GM21381 (cell line): Measurements from ENCODE around the gene TSSK2.

Experiments
- ATAC-seq: cut with Tn5 transposase; IDR thresholded peaks from one replicate; pipeline ENCODE4 v1.9.1; 2021; ENCODE audit warnings: mild to moderate bottlenecking, moderate library complexity; ENCODE audit not compliant: unreplicated experiment

Gene TSSK2

DNA sequence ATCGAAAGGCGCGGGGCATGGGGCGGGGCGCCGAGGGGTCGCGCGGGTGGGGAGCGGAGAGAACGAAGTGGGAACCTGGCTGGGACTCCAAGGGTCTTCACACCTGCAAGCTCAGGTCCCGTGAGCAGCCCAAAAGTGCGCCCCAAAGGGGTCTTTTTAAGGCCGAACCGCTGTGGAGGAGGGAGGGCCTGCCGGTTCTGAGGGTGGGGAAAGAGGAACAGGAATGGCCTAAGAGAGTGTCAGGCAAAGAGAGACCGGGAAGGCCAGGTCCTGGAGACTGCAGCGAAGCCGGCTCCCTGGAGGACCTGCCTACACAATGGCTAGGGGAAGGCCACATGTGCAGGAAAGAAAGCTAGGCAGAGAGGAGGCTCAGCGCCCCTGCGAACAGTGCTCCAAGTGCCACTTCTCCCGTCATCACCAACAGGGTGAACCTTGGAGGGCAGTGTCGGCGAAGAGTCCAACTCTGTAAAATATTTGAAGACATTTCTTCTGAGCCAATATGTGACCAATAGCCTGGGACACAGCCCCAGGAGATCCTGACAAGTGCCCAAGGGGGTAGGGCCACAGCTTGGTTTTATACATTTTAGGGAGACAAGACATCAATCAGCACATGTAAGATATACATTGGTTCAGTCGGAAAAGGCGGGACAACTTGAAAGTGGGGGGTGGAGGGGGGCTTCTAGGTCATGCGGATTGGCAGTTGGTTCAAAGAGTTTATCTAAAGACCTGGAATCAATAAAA, 8.2 kb upstream of the TSSK2 start:
- no peak for ATAC-seq

DNA sequence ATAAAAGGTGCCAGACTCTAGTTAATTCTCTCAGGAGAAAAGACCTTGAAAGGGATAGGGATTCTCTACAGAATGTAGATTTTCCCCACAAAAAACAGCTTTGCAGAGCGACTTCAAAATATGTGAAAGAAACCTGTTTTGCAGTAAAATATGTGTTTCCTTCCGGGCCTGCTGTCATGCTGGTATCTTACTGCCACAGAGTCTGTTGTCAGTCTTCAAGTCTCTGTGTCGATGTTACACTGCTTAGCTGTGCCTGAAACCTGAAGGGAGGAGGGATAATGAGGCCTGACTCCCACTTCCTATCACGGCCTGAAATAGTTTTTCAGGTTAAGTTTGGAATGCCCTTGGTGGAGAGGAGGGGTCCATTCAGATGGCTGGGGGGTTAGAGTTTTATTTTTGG, 7.2 kb upstream of the TSSK2 start:
- no peak for ATAC-seq

DNA sequence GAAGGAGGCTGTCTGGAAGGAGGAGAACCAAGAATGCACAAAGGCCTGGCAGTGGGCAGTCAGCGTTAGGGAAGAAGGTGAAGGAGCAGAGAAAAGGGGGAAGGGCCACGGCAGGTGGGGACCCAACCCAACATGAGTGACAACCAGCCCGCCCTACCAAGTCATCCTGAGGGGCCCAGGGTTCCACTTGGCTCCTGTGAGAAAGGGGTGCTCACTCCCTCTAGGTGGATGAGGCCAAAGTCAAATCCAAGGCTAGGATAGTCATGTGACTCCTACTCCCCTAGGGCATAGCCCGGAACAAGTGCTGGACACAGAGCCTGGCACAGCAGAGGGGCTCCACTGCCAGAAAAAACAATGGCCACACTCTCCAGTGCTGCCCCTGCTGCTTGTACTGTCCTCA, 6.7 kb upstream of the TSSK2 start:
- ATAC-seq, result no peak

DNA sequence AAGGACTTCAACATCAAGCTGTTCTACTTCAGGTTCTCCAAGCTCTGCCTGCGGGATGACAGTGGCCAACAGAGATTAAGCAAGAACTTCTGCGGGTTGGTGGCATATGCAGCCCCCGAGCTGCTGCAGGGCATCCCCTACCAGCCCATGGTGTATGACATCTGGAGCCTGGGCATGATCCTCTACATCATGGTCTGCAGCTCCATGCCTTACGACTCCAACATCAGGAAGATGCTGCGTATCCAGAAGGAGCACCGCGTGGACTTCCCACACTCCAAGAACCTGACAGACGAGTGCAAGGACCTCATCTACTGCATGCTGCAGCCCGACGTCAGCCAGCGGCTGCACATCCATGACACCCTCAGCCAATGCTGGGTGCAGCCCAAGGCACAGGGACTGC, 6.1 kb upstream of the TSSK2 start:
- no peak for ATAC-seq

DNA sequence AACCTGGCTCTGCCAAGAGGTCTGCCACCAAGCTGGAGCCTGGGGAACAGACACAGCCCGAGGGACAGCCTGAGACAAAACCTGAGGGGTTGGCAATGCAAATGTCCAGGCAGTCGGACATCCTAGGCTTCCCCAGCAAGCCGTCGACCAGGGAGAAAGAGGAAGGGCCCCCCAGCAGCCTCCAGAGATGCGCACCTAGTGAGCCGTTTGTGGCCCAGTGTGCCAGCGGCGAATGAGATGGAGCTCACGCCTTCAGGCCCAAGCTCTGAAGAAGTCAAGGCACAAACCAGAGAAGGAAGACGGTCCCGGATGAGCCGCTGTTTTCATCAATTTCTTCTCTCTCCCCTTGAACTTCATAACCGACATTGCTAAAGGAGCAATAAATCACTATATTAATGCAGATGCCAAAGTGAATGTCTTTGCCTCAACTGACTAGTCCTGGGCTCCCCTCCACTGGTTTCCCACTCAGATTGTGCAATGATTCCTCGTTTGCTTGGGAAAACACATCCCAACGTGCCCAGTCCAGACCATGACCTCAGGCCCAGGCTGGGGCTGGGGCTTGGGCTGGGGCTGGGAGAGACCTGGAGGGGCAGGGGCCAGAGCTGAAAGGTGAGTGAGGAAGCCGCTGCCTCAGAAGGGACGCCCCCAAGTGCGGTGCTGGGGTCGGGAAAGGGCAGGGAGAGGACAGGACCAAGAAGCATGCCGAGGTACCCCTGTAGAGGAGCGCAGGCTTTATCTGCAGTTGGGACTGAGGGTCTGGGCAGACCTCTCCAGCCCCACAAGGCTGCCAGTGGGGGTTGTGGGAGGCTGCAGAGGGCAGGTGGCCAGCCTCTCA, 5.4 kb upstream of the TSSK2 start:
- ATAC-seq, result no peak

DNA sequence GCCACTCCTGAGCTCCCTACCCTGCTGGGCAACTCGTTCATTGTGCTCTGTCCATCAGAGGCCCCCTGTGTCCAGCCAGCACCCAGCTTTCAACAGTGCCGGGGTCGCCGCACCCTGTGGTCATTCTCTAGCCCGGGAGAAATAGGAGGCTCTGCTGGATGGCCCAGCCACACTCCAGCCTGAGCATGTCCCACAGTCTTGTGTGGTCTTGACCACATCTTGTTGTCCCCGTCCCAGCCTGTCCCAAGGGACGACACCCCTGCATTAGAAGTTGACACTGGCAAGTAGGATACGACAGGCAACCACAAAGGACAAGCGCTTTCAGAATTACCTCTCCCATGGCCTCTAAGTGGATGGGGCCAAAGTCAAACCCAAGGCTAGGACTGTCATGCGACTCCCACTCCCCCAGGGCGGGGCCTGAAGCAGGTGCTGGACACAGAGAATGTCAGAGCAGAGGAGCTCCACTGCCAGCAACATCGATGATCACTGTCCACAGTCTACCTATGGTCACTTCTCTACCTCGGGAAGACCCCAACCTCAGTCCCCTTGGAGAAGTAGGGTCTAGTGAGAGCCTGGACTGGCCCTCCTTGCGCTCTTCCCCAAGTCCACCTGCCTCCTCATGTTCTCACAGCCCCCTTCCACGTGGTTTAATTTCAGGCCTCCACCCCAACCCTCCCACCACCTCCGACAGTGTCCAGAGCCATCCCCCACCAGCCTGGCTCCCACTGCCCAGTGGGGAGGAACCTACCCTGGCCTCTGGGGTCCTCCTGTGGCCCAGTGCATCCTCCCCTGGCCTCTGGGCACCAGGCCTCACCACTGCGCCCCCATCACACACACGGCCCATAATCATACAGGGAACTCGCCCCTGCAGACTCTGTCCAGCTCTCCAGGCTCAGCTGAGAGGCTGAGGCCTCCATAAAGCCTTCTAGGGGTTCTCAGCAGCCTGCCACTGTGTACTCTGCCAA, 4.5 kb upstream of the TSSK2 start:
- no peak for ATAC-seq

DNA sequence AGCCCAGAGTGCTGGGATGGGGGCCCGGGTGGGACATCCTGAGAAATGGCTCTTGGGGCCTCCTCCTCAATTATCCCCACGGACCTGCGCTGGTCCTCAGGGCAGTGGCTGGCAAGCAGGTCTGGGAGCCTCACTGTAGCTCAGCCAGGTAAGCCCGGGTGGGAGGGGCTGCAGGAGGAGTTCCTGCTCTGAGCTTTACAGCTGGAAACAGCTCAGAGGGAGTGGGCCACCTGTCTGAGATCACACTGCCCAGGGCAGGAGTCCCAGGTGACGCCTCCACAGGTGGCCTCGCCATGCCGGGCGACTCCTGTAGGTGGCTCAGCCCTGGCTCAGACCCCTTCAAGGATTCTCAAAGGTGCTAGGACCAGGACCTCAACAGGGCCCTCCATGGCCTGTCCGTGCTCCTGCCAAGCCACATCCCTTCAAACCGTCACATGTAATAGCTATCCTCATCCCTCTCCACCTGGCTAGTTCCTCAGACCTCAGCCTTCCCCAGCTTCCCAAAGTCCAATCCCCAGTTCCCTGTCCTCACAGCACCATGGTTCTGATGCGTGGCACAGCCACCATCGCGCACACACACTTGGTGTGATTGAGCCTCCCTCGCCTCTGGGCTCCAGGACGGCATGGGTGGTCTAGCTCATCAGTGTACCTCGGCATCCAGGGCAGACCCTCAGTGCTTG, 3.6 kb upstream of the TSSK2 start:
- ATAC-seq, result no peak

DNA sequence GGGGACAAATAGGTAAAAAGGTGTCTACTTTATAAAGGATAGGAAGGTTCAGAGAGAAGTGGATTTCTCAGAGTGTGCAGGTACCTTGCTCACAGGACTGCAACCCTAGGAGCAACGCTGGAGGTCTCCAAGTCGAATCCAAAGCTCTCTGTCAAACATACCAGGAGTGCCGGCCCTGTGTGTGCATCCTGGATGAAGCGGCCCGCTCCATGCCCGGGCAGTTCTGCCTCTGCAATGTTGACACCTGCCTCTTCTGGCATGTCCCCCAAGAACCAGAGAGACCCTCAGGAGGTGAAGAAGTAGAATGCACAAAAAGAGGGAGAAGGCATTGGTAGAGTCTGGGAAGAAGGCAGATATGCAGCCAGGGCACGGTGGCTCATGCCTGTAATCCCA, 3.1 kb upstream of the TSSK2 start:
- no peak for ATAC-seq

DNA sequence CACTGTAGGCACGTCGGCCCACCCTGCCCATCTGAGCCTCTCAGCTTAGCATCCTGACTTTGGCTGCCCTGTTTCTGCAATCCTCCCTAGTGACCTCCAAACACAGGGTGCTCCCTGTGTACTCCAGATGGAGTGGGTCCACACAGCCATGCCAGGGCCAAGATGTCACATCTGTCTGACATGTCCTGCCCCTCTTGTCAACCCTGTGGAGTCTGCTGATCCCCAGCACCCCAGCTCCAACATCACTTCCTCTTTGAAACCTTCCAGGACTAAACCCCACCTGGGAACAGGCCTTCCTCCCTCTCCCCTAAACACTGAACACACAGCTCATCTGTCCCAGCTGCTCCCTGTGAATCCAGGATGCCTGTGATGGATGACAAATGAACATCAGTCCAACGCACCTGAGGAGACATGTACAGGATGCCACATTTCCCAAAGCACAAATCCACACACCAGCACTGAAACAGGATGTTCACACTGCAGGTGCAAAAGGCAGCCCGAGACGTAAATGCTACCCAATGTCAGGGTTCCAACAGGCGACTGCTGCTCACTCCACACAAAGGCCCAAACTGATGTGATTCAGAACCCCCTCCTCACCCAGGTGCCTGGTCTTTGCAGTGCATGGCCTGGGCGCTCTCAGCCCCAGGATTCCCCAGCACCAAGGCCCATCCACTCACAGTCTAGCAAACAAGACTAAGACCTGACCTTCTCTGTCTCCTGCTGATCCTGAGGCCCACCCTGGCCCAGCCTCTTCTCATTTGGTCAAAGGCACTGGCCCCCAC, 2.0 kb upstream of the TSSK2 start:
- ATAC-seq, result no peak

DNA sequence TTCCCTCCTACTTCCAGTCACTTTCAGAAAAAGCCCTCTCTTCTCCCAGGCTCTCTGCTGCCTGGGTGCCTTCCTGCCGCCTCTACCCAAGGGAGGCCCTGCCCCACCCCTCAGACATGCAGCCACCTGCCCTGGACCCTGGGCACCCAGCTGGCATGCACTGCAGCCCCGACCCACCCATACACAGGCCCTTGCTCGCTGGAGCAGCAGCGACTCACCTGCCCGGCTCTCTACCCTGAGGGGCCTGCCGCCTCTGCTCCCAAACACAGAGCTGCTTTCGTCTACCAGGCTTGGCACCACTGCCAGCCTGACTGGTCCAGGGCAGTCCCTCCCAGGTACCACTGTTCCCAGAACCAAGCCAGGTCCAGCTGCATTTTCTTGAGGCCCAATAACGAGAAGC, 1.2 kb upstream of the TSSK2 start:
- ATAC-seq, result no peak

DNA sequence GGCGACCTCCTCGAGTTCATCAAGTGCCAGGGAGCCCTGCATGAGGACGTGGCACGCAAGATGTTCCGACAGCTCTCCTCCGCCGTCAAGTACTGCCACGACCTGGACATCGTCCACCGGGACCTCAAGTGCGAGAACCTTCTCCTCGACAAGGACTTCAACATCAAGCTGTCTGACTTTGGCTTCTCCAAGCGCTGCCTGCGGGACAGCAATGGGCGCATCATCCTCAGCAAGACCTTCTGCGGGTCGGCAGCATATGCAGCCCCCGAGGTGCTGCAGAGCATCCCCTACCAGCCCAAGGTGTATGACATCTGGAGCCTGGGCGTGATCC, 542 bp downstream of the TSSK2 start:
- ATAC-seq, result no peak

DNA sequence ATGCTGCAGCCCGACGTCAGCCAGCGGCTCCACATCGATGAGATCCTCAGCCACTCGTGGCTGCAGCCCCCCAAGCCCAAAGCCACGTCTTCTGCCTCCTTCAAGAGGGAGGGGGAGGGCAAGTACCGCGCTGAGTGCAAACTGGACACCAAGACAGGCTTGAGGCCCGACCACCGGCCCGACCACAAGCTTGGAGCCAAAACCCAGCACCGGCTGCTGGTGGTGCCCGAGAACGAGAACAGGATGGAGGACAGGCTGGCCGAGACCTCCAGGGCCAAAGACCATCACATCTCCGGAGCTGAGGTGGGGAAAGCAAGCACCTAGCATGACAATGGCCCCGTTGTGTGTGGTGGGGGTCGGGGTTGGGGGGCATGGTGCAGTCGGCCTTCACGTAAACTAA, 1.0 kb downstream of the TSSK2 start:
- no peak for ATAC-seq

DNA sequence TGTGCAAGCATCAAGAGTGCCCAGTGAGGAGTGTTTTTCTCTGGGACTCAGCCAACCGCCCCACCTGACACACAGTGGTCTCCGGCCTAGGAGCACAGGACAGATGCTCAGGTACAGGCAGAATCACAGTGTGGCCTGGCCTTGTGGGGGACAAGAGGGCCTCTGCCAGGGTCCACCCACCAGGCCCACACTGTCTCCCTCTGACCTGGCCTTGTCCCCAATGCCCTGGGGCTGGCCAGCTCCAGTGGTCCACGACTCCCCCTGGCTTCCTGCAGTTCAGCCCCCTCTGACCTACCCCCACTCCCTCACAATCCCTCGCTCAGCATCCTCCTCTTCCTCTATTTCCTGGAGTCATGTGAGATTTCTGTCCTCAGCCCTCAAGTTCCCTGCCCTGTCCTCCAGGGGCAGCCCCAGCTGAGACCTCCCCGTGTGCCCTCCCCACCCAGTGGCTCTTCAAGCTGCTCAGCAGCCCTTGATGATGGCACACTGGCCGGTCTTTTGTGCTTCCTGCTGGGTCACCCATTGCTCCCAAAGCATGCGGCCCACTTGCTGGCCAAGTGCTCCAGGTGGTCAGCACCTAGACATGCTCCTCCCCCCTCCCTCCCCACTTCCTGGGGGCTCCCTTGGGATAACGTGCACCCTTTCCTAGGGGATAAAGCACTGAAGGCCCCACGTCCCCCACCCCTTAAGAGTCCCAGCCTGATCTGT, 1.7 kb downstream of the TSSK2 start:
- no peak for ATAC-seq

DNA sequence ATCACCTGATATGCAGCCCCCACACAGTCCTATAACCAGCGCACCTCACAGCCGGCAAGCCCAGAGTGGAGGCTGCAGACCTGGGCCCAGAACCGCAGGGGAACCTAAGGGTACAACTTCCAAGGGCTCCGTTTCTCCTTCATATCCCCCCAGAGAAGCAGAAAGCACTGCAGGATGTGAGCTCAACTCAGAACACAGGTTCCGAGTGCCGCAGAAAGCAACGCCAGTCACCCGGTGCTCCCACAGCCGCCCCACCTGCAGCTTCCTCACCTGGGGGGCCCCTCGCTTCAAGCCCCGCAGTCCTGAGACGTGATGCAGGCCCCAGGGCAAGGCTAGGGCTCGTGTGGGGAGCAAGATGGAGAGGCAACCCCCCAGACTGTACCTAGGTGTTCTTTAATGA, 2.5 kb downstream of the TSSK2 start:
- ATAC-seq, result no peak

DNA sequence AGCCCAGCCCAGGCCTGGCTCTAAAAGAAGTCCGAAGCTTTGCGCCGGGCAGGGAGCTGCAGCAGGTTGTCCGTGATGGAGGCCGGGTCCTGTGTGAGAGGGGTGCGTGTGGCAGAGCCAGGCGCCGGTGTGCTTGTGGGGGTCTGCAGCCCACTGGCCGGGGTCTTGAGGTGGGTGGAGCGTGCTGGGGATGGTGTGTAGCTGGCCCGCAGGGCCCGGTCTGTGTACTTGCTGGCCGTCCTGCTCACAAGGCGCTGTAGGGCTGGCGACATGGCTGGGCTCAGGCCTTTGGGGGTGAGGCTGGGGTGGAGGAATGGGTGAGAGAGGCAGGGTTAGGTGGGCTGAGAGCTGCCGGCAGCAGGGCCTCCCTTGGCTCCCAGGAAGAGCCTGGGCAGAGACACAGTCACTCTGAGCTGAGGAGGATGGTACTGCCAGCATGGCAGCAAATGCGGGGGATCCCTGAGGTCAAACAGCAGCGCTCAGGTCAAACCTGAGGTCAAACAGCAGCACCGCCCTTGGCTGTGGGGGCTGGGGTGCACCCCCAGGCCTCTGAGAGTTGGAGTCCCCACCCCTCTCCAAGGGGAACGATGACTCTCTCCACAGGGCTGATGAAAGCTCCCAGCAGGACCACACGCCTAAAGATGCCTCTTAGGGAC, 3.2 kb downstream of the TSSK2 start:
- no peak for ATAC-seq

DNA sequence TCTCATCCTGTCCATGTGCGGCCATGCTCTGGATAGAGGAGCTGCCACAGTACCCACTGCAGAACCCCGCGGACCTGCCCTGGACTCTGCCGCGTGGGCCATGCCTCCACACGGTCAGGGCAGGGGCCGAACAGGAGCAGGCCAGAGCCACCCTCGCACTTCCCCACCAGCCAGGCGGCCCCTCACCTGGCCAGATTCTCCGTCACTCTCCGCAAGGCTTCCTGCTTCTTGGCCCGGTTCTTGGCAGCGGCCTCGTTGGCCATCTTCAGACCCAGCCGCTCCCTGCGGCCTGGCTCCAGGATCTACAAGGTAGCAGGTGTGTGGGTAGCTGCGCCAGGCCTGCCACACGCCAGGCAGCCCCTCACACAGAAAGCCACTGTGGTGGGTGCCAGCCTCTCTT, 3.8 kb downstream of the TSSK2 start:
- ATAC-seq, result no peak

DNA sequence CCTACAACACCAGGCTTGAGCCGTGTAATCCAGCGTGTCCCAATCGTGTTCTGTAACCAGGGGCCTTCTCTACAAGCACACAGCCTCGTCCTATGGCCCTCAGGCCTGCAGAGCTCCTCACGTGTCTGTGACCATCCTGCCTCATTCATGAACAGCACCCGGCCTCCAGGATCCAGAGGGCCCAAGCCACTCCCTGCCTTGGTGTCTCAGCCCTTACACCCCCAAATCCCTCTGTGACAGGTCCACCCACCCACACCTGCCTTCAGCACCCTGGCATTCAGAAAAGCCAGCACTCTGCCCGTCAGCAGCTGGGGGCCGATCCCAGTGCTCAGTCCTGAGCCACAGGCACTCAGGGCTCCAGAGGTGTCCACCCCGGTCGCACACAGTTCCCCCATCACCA, 5.8 kb downstream of the TSSK2 start:
- no peak for ATAC-seq

DNA sequence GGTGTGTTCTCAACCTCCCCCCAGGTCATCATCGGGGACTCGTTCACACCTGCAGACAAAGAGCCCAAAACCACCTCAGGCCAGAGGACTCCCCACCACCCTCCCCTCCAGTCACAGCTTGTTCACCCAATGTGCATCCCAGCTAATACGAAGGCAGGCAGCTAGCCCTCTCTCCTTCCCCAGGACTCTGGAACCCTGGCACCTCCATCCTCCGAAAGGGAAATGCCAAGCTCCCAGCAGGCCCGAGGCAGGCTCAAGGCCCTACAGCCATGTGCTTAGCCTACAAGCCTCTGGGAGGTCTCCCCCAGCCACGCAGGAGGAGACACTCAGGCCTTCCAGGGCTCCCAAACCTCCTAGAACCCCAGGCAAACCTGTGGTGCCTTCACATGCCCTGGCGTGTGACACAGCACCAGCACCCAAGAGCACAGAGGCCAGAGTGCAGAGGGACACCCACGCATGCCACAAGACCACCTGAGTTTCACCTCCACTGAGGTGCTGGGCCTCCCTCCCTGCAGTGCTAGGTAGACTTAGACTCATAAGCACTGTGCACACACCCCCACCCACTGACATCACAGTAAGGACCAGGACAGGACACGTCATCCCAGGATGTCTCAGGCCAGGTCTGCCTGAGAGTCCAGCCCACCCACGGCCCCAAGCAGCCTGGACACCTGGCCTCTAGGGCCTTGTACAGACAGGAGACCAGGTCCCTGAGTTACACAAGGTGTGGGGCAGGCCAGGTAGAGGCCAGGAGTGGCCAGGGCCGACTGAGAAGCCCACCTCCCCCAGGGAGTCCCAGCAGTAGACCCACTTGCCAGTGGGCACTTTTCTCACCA, 6.5 kb downstream of the TSSK2 start:
- no peak for ATAC-seq
